Cardiac muscle cell (in vitro differentiated cells and primary cell): ENCODE data around the gene RFX8. TPM values are rescaled to one million over a fixed set of nuclear protein-coding genes. Genes with fewer than 3 reads are reported as not detected.

ENCODE experiments used
- DNase-seq, 2 donors: peaks; one replicate each; pipeline versions ENCODE4 v3.0.0 to v3.0.0-alpha.2; 2010 to 2017; ENCODE audit warnings: low read depth in 1 of 2, low spot score in 1 of 2
- H3K27ac ChIP-seq: fragments of 200-600 bp; sonication (generic); 2 replicates; pipeline ENCODE4 v1.5.1; 2016
- H3K27me3 ChIP-seq: fragments of 200-600 bp; sonication (generic); 2 replicates; pipeline ENCODE4 v1.6.0; 2016; ENCODE audit warnings: control low read depth
- H3K36me3 ChIP-seq: fragments of 200-600 bp; sonication (generic); 2 replicates; pipeline ENCODE4 v1.5.1; 2016; ENCODE audit warnings: control low read depth
- H3K4me1 ChIP-seq: fragments of 200-600 bp; sonication (generic); 2 replicates; pipeline ENCODE4 v1.8.1; 2017; ENCODE audit warnings: low read depth, mild to moderate bottlenecking, mixed run types
- H3K4me3 ChIP-seq: fragments of 200-600 bp; sonication (generic); 2 replicates; pipeline ENCODE4 v1.5.1; 2016; ENCODE audit warnings: mild to moderate bottlenecking
- H3K9me3 ChIP-seq: fragments of 200-600 bp; sonication (generic); 2 replicates; pipeline ENCODE4 v1.5.1; 2017; ENCODE audit warnings: low read depth, mild to moderate bottlenecking, control low read depth
- polyA plus RNA-seq: library from polyadenylated mRNA; unstranded; fragments of >200 nt; fragmentation: Nextera tagmentation; extraction: Ambion mirVana; gene quantifications from 2 replicates; pipeline ENCODE4 v1.2.1, GENCODE V29; 2016
- total RNA-seq: library from RNA; depleted of rRNA; stranded (reverse); fragments of >200 nt; gene quantifications from 2 replicates; pipeline ENCODE4 v1.2.3, GENCODE V29; 2016
- TF ChIP-seq, protein P1 (sequence below): IDR thresholded peaks from 2 replicates; pipeline ENCODE4 v1.5.1; 2012; ENCODE audit warnings: low read depth, mild to moderate bottlenecking, low read length

RFX8 gene
- total and polyA plus RNA-seq, 2 experiments from 2014 or later = 0.12 TPM; not detected in 1

DNA sequence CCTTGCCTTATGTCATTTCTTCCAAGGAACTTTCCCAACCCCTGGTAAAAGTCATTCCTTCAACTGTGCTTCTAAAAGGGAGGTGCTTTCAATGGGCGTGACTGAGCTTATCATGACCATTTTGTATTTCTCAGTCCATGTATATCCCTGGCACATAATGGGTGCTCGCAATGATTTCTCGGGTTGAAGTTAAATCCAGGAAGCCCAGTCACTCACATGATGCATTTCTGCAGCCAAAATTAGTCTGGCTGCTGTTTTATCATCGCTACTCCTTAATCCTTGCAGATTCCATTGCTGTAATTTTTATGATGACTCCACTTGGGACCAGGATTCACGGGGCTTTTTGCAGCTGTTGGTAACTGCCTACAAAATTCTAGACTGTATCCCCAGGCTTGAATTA lies 25.9 kb upstream of the RFX8 start:
- Histone ChIP-seq H3K4me3 (no peak overlapping the region), H3K9me3 (no peaks in the 10 kb centered on the region), H3K4me1 (peaks cover 12% of the 10 kb centered on the region), H3K27ac (no peak overlapping the region), H3K36me3 (no peaks in the 10 kb centered on the region), H3K27me3 (no peaks in the 10 kb centered on the region)
- peak in 1 of 2 donors; percentile 77 for DNase-seq
- TF ChIP-seq, protein P1, sequence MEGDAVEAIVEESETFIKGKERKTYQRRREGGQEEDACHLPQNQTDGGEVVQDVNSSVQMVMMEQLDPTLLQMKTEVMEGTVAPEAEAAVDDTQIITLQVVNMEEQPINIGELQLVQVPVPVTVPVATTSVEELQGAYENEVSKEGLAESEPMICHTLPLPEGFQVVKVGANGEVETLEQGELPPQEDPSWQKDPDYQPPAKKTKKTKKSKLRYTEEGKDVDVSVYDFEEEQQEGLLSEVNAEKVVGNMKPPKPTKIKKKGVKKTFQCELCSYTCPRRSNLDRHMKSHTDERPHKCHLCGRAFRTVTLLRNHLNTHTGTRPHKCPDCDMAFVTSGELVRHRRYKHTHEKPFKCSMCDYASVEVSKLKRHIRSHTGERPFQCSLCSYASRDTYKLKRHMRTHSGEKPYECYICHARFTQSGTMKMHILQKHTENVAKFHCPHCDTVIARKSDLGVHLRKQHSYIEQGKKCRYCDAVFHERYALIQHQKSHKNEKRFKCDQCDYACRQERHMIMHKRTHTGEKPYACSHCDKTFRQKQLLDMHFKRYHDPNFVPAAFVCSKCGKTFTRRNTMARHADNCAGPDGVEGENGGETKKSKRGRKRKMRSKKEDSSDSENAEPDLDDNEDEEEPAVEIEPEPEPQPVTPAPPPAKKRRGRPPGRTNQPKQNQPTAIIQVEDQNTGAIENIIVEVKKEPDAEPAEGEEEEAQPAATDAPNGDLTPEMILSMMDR = no peak

GRCh38 chr2:101500180-101500579 lies 25.3 kb upstream of the RFX8 start:
- no peaks in the 10 kb centered on the region for H3K9me3 ChIP-seq
- H3K36me3 ChIP-seq = no peaks in the 10 kb centered on the region
- TF ChIP-seq, protein P1 = no peak
- no peak overlapping the region for H3K4me3 ChIP-seq
- H3K4me1 ChIP-seq = peaks cover 12% of the 10 kb centered on the region
- H3K27me3 ChIP-seq = no peaks in the 10 kb centered on the region
- no peak overlapping the region for H3K27ac ChIP-seq
- peak in 1 of 2 donors; percentile 71 for DNase-seq

DNA sequence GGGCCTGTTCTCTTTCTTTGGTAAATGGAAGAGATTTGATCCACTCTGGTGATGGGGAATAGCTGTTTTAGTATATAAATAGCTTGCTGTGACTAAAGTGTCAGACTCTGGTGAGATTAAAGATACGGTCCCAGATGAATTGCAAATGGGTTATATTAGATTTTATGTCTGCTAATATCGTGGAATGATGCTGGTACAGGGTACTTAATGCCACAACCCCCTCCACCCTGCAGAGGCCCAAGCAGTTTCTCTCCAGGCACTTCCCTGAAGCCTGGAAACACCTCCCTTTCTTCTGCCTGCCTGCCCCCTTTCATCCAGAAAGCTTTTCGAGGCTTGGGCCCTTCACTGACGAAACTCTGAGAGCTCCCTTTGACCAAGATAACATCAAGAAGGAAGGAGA lies 21.4 kb upstream of the RFX8 start:
- no peaks in the 10 kb centered on the region for H3K27me3 ChIP-seq
- no peak for DNase-seq
- TF ChIP-seq, protein P1 = no peak
- H3K27ac ChIP-seq = no peak overlapping the region
- no peaks in the 10 kb centered on the region for H3K9me3 ChIP-seq
- no peaks in the 10 kb centered on the region for H3K36me3 ChIP-seq
- no peak overlapping the region for H3K4me3 ChIP-seq
- peaks cover 5% of the 10 kb centered on the region for H3K4me1 ChIP-seq

GRCh38 chr2:101492936-101493473 lies 18.1 kb upstream of the RFX8 start:
- TF ChIP-seq, protein P1 = no peak
- H3K4me1 ChIP-seq = no peaks in the 10 kb centered on the region
- no peaks in the 10 kb centered on the region for H3K9me3 ChIP-seq
- H3K4me3 ChIP-seq = no peak overlapping the region
- no peaks in the 10 kb centered on the region for H3K36me3 ChIP-seq
- H3K27ac ChIP-seq = no peak overlapping the region
- no peaks in the 10 kb centered on the region for H3K27me3 ChIP-seq
- DNase-seq = no peak

DNA sequence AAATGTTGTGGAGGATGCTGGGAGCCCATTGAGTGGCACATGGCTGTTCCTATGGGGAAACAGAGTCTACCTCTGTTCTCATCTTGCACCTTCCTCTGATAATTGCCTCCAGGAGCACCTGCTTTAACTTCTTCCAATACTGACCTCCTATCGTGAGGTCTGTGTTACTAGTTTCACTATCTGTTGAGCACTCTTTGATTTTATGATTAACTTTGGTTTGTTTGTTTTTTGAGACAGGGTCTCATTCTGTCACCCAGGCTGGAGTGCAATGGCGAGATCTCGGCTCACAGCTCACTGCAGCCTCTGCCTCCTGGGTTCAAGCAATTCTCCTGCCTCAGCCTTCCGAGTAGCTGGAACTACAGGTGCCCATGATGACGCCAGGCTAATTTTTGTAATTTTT lies 12.1 kb upstream of the RFX8 start:
- TF ChIP-seq, protein P1 = no peak
- H3K36me3 ChIP-seq = no peaks in the 10 kb centered on the region

DNA sequence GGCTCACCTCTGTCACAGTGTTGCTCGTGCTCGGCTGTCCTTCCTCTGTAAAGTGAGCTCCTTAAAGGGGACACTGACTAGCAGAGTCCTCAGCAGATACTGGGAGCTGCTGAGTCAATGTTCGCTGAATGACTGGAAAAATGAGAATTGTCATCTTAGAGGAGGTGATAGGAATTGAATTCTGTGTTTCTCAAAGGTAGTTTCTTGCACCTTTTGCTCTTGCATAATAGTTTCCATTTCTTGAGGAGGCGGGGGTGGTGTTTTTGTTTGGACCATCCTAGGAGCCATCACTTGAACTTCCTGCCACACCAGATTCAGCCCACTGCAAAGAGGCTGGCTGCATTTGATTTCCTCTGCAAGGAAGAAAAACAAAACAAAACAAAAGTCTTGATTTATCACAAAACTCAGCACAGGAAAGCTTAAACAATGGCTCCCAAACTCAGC lies 11.4 kb upstream of the RFX8 start:
- no peaks in the 10 kb centered on the region for H3K27me3 ChIP-seq
- no peak for DNase-seq
- no peaks in the 10 kb centered on the region for H3K4me1 ChIP-seq
- TF ChIP-seq, protein P1 = no peak
- no peaks in the 10 kb centered on the region for H3K36me3 ChIP-seq
- no peaks in the 10 kb centered on the region for H3K9me3 ChIP-seq
- H3K27ac ChIP-seq = no peak overlapping the region
- no peak overlapping the region for H3K4me3 ChIP-seq

More for the DNA sequence above, 12.1 kb upstream of the RFX8 start:
- no peaks in the 10 kb centered on the region for H3K9me3 ChIP-seq
- H3K4me3 ChIP-seq = no peak overlapping the region
- DNase-seq = no peak
- H3K27ac ChIP-seq = no peak overlapping the region
- no peaks in the 10 kb centered on the region for H3K27me3 ChIP-seq
- H3K4me1 ChIP-seq = no peaks in the 10 kb centered on the region
